ENCODE data around the gene LDLRAD3. TPM values are rescaled to one million over a fixed set of nuclear protein-coding genes. Genes with fewer than 3 reads are reported as not detected.

LDLRAD3 gene
- total and polyA plus RNA-seq, 4 experiments from 2014 or later = not detected

DNA sequence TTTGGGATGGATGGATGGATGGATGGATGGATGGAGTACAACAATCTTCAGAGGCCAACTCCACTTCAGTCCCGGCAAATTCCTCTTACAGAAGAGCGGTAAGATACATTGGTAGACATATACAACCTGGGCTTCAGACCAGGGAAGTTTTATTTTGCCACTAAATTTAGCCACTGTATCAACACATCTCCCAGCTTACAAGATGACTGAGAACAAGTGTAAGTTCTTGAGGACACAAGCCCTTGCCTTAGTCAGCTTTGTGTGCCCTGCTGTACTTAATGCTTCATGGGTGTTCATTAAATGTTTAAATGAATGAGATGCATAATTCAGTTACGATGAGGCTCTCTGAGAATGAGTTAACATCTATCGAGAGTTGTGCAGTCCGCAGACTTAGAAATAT, 217.7 kb downstream of the LDLRAD3 start:
- no peaks in the 10 kb centered on the region for H3K4me1 Mint-ChIP-seq
- no peak overlapping the region for H3K27ac ChIP-seq (ENCODE audit: low read depth, low read length)
- ChIA-PET POLR2A (ENCODE audit: partially characterized antibody) (no interaction called here), CTCF (ENCODE audit: partially characterized antibody) (no interaction called here)
- no peaks in the 10 kb centered on the region for H3K36me3 Mint-ChIP-seq
- intact Hi-C loops (cut with micrococcal nuclease) = no loop called here
- H3K9me3 Mint-ChIP-seq = no peaks in the 10 kb centered on the region
- H3K4me3 ChIP-seq (ENCODE audit: low read length in 2 of 2) = no peak overlapping the region
- no peaks in the 10 kb centered on the region for H3K9me3 ChIP-seq (ENCODE audit: control insufficient read depth in 1 of 2, low read length in 2 of 2)
- H3K27me3 Mint-ChIP-seq = peaks cover 5 to 8% of the 10 kb centered on the region in 2 donors
- DNase-seq = no peak
- H3K27me3 ChIP-seq (ENCODE audit: insufficient read depth, low read length) = no peaks in the 10 kb centered on the region
- H3K4me3 Mint-ChIP-seq = no peak overlapping the region
- no peaks in the 10 kb centered on the region for H3K4me1 ChIP-seq (ENCODE audit: insufficient read depth, low read length)
- no peak overlapping the region for H3K27ac Mint-ChIP-seq
- H3K36me3 ChIP-seq (ENCODE audit: insufficient read depth, low read length) = no peaks in the 10 kb centered on the region

DNA sequence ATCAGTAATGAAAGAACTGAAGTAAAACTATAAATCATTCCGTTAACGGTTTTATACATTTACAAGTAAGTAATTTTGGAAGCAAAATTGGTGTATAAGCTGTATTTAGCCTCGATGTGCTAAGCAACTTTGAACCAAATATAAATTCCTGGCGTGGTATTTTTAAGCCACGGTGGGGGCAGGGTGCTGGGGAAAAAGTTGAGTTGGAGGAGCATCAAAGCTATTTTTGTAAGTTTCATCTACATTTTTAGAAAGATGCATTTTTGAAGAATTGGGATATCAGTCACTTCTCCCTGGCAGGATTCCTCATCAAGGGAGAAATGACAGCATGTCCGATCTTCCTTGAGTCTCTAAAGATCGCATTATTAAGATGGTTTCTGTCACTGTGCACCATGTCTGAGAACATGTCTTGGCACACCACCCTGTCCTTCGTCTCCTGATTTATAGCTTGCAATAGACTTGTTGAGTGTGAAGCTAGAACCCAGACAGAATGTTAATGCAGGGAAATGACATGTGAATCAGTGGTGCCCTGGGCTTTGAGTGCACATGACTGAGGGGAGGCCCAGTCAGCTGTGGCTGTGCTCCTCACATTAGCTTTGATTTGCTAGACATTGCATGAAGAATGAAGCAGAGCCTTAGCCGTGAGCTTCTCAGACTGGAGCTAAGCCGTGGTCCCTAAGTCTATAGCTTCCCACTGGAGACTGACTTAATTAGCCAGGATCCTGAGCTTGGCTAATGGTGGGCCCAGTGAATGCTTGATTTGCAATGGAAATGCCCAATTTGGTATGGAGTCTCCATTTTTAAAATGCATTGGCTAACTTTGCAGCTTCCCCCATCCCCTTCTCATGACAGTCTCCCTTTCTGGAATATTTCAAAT, 218.4 kb downstream of the LDLRAD3 start:
- H3K27me3 Mint-ChIP-seq = peaks cover 5 to 8% of the 10 kb centered on the region in 2 donors
- no peak overlapping the region for H3K27ac Mint-ChIP-seq
- Histone ChIP-seq H3K27me3 (ENCODE audit: insufficient read depth, low read length) (no peaks in the 10 kb centered on the region), H3K4me3 (ENCODE audit: low read length in 2 of 2) (no peak overlapping the region), H3K27ac (ENCODE audit: low read depth, low read length) (no peak overlapping the region), H3K9me3 (ENCODE audit: control insufficient read depth in 1 of 2, low read length in 2 of 2) (no peaks in the 10 kb centered on the region), H3K4me1 (ENCODE audit: insufficient read depth, low read length) (no peaks in the 10 kb centered on the region), H3K36me3 (ENCODE audit: insufficient read depth, low read length) (no peaks in the 10 kb centered on the region)
- DNase-seq = no peak
- H3K4me1 Mint-ChIP-seq = no peaks in the 10 kb centered on the region
- POLR2A ChIA-PET (ENCODE audit: partially characterized antibody) = no interaction called here
- intact Hi-C loops (cut with micrococcal nuclease) = no loop called here
- H3K36me3 Mint-ChIP-seq = no peaks in the 10 kb centered on the region
- no peak overlapping the region for H3K4me3 Mint-ChIP-seq
- no peaks in the 10 kb centered on the region for H3K9me3 Mint-ChIP-seq
- CTCF ChIA-PET (ENCODE audit: partially characterized antibody) = no interaction called here

GRCh38 chr11:36162883-36163434, 219.1 kb downstream of the LDLRAD3 start:
- H3K9me3 ChIP-seq (ENCODE audit: control insufficient read depth in 1 of 2, low read length in 2 of 2) = no peaks in the 10 kb centered on the region
- Mint-ChIP-seq H3K9me3 (no peaks in the 10 kb centered on the region), H3K4me3 (no peak overlapping the region), H3K27ac (no peak overlapping the region), H3K4me1 (no peaks in the 10 kb centered on the region), H3K36me3 (no peaks in the 10 kb centered on the region), H3K27me3 (peaks cover 5 to 8% of the 10 kb centered on the region in 2 donors)
- no peak overlapping the region for H3K4me3 ChIP-seq (ENCODE audit: low read length in 2 of 2)
- H3K27ac ChIP-seq (ENCODE audit: low read depth, low read length) = no peak overlapping the region
- DNase-seq = no peak
- intact Hi-C loops (cut with micrococcal nuclease) = no loop called here
- no peaks in the 10 kb centered on the region for H3K36me3 ChIP-seq (ENCODE audit: insufficient read depth, low read length)
- H3K4me1 ChIP-seq (ENCODE audit: insufficient read depth, low read length) = no peaks in the 10 kb centered on the region
- CTCF ChIA-PET (ENCODE audit: partially characterized antibody) = no interaction called here
- no peaks in the 10 kb centered on the region for H3K27me3 ChIP-seq (ENCODE audit: insufficient read depth, low read length)
- POLR2A ChIA-PET (ENCODE audit: partially characterized antibody) = no interaction called here

DNA sequence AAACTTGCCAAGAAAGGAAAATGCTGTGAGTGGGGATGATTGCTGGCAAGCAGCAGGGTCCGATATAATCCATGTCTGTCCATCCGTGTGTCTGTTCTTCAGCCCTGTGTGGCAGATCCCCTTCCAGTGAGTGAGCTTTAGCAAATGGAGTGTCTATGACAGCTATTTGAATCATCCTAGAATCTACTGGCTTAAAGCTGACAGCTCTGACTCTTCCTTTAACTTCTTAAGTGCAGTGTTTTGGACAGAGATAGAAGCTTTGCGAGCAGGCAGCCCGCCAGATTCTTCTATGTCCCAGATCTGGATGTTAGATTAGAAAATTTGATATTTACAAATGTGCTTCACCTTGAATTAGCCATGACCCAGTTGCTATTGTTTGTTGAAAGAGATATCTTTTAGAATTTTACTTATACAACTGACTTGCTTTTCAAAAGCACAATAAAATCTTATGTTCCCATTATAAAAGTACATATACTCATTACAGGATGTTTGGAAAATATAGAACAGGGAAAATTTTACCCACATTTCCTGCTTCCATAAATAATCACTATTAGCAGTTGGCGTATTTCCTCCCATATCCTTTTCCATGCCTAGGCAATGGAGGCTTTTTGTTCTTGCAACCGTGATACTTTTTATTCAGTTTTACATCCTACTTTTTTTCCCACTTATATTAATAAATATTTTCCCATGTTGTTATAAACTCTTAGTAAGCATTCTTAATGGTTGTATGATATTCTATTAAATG, 220.8 kb downstream of the LDLRAD3 start:
- CTCF ChIA-PET (ENCODE audit: partially characterized antibody) = interaction anchor here (1.0 kb wide), 1 partner anchor 26 kb away, joined by 3 read pairs; no protein-coding TSS in a partner anchor
- H3K9me3 Mint-ChIP-seq = peaks cover 0 to 3% (median 0%) of the 10 kb centered on the region in 8 donors

GRCh38 chr11:36165621-36166397, 221.9 kb downstream of the LDLRAD3 start:
- H3K4me1 Mint-ChIP-seq = no peaks in the 10 kb centered on the region
- H3K27ac ChIP-seq (ENCODE audit: low read depth, low read length) = no peak overlapping the region
- no peaks in the 10 kb centered on the region for H3K4me1 ChIP-seq (ENCODE audit: insufficient read depth, low read length)
- H3K27me3 Mint-ChIP-seq = peaks cover 5 to 6% of the 10 kb centered on the region in 2 donors
- H3K9me3 Mint-ChIP-seq = peaks cover 0 to 3% (median 0%) of the 10 kb centered on the region in 8 donors
- no peaks in the 10 kb centered on the region for H3K36me3 Mint-ChIP-seq
- no peak for DNase-seq
- H3K9me3 ChIP-seq (ENCODE audit: control insufficient read depth in 1 of 2, low read length in 2 of 2) = no peaks in the 10 kb centered on the region
- POLR2A ChIA-PET (ENCODE audit: partially characterized antibody) = no interaction called here
- no peak overlapping the region for H3K4me3 ChIP-seq (ENCODE audit: low read length in 2 of 2)
- CTCF ChIA-PET (ENCODE audit: partially characterized antibody) = no interaction called here
- H3K27me3 ChIP-seq (ENCODE audit: insufficient read depth, low read length) = no peaks in the 10 kb centered on the region
- no peak overlapping the region for H3K4me3 Mint-ChIP-seq
- H3K27ac Mint-ChIP-seq = no peak overlapping the region
- intact Hi-C loops (cut with micrococcal nuclease) = no loop called here
- no peaks in the 10 kb centered on the region for H3K36me3 ChIP-seq (ENCODE audit: insufficient read depth, low read length)

More for the DNA sequence above, 220.8 kb downstream of the LDLRAD3 start:
- no peak overlapping the region for H3K4me3 ChIP-seq (ENCODE audit: low read length in 2 of 2)
- no peak for DNase-seq
- POLR2A ChIA-PET (ENCODE audit: partially characterized antibody) = no interaction called here
- H3K27me3 ChIP-seq (ENCODE audit: insufficient read depth, low read length) = no peaks in the 10 kb centered on the region
- no peaks in the 10 kb centered on the region for H3K9me3 ChIP-seq (ENCODE audit: control insufficient read depth in 1 of 2, low read length in 2 of 2)
- H3K27ac ChIP-seq (ENCODE audit: low read depth, low read length) = no peak overlapping the region
- Mint-ChIP-seq H3K27ac (no peak overlapping the region), H3K4me3 (no peak overlapping the region), H3K27me3 (peaks cover 5 to 8% of the 10 kb centered on the region in 2 donors), H3K36me3 (no peaks in the 10 kb centered on the region), H3K4me1 (no peaks in the 10 kb centered on the region)
- no peaks in the 10 kb centered on the region for H3K4me1 ChIP-seq (ENCODE audit: insufficient read depth, low read length)
- intact Hi-C loops (cut with micrococcal nuclease) = no loop called here
- H3K36me3 ChIP-seq (ENCODE audit: insufficient read depth, low read length) = no peaks in the 10 kb centered on the region

GRCh38 chr11:36167073-36167472, 223.2 kb downstream of the LDLRAD3 start:
- Histone ChIP-seq H3K9me3 (ENCODE audit: control insufficient read depth in 1 of 2, low read length in 2 of 2) (no peaks in the 10 kb centered on the region), H3K27ac (ENCODE audit: low read depth, low read length) (no peak overlapping the region), H3K4me3 (ENCODE audit: low read length in 2 of 2) (no peak overlapping the region), H3K4me1 (ENCODE audit: insufficient read depth, low read length) (no peaks in the 10 kb centered on the region), H3K27me3 (ENCODE audit: insufficient read depth, low read length) (no peaks in the 10 kb centered on the region), H3K36me3 (ENCODE audit: insufficient read depth, low read length) (no peaks in the 10 kb centered on the region)
- Mint-ChIP-seq H3K9me3 (peaks cover 0 to 5% (median 0%) of the 10 kb centered on the region in 8 donors), H3K4me1 (no peaks in the 10 kb centered on the region), H3K4me3 (no peak overlapping the region), H3K27ac (no peak overlapping the region), H3K36me3 (no peaks in the 10 kb centered on the region), H3K27me3 (peaks cover 5 to 6% of the 10 kb centered on the region in 2 donors)
- POLR2A ChIA-PET (ENCODE audit: partially characterized antibody) = no interaction called here
- intact Hi-C loops (cut with micrococcal nuclease) = no loop called here
- no peak for DNase-seq
- CTCF ChIA-PET (ENCODE audit: partially characterized antibody) = no interaction called here

GRCh38 chr11:36167729-36168128, 223.9 kb downstream of the LDLRAD3 start:
- intact Hi-C loops (cut with micrococcal nuclease) = no loop called here
- H3K27me3 ChIP-seq (ENCODE audit: insufficient read depth, low read length) = no peaks in the 10 kb centered on the region
- no peaks in the 10 kb centered on the region for H3K36me3 Mint-ChIP-seq
- H3K36me3 ChIP-seq (ENCODE audit: insufficient read depth, low read length) = no peaks in the 10 kb centered on the region
- no peak overlapping the region for H3K4me3 ChIP-seq (ENCODE audit: low read length in 2 of 2)
- H3K27ac Mint-ChIP-seq = no peak overlapping the region
- H3K4me1 Mint-ChIP-seq = no peaks in the 10 kb centered on the region
- H3K9me3 ChIP-seq (ENCODE audit: control insufficient read depth in 1 of 2, low read length in 2 of 2) = no peaks in the 10 kb centered on the region
- H3K9me3 Mint-ChIP-seq = peaks cover 0 to 5% (median 0%) of the 10 kb centered on the region in 8 donors
- no peak for DNase-seq
- peaks cover 5 to 6% of the 10 kb centered on the region in 2 donors for H3K27me3 Mint-ChIP-seq
- H3K4me3 Mint-ChIP-seq = no peak overlapping the region
- POLR2A ChIA-PET (ENCODE audit: partially characterized antibody) = no interaction called here
- no peaks in the 10 kb centered on the region for H3K4me1 ChIP-seq (ENCODE audit: insufficient read depth, low read length)
- CTCF ChIA-PET (ENCODE audit: partially characterized antibody) = no interaction called here
- H3K27ac ChIP-seq (ENCODE audit: low read depth, low read length) = no peak overlapping the region

Data from CD4-positive, alpha-beta memory T cell (primary cell).